Measurements from ENCODE around the gene BZW1. TPM values are rescaled to one million over a fixed set of nuclear protein-coding genes. Genes with fewer than 3 reads are reported as not detected.

The BZW1 gene
- total and polyA plus RNA-seq, 8 donors = 207 to 255 (median 220) TPM

GRCh38 chr2:200788121-200788718 lies 23.5 kb upstream of the BZW1 start:
- DNase-seq = no peak
- TF ChIP-seq CTCF (IDR thresholded peaks at IDR 0.05) = no peak

GRCh38 chr2:200790185-200790584 lies 21.5 kb upstream of the BZW1 start:
- DNase-seq = no peak

More at GRCh38 chr2:200788121-200788718, 23.5 kb upstream of the BZW1 start:
- H3K36me3 ChIP-seq = no peaks in the 10 kb centered on the region
- ATAC-seq = no peak
- no peaks in the 10 kb centered on the region for H3K4me1 ChIP-seq
- H3K27ac ChIP-seq = no peak overlapping the region
- H3K9me3 ChIP-seq = no peaks in the 10 kb centered on the region
- no peak overlapping the region for H3K4me3 ChIP-seq
- intact Hi-C loops (cut with DNase I) = no loop called here
- no peaks in the 10 kb centered on the region for H3K27me3 ChIP-seq

GRCh38 chr2:200791905-200792304 lies 19.8 kb upstream of the BZW1 start:
- DNase-seq (no peak), ATAC-seq (no peak)
- Histone ChIP-seq H3K27me3 (no peaks in the 10 kb centered on the region), H3K9me3 (no peaks in the 10 kb centered on the region), H3K4me3 (no peak overlapping the region), H3K36me3 (no peaks in the 10 kb centered on the region), H3K27ac (no peak overlapping the region), H3K4me1 (peaks cover 0 to 7% of the 10 kb centered on the region in 2 donors)
- no peak for TF ChIP-seq CTCF (IDR thresholded peaks at IDR 0.05)
- intact Hi-C loops (cut with DNase I) = no loop called here

More at GRCh38 chr2:200790185-200790584, 21.5 kb upstream of the BZW1 start:
- intact Hi-C loops (cut with DNase I) = no loop called here
- Histone ChIP-seq H3K36me3 (no peaks in the 10 kb centered on the region), H3K27ac (no peak overlapping the region), H3K27me3 (no peaks in the 10 kb centered on the region), H3K9me3 (no peaks in the 10 kb centered on the region), H3K4me1 (peaks cover 0 to 3% of the 10 kb centered on the region in 2 donors), H3K4me3 (no peak overlapping the region)
- no peak for ATAC-seq
- TF ChIP-seq CTCF (IDR thresholded peaks at IDR 0.05) = no peak

- Histone ChIP-seq H3K9me3 (no peaks in the 10 kb centered on the region), H3K36me3 (no peaks in the 10 kb centered on the region), H3K27me3 (no peaks in the 10 kb centered on the region), H3K27ac (no peak overlapping the region), H3K4me3 (no peak overlapping the region), H3K4me1 (peaks cover 0 to 7% of the 10 kb centered on the region in 2 donors)
- no peak for ATAC-seq
- no peak for TF ChIP-seq CTCF (IDR thresholded peaks at IDR 0.05)
- DNase-seq = no peak
- intact Hi-C loops (cut with DNase I) = no loop called here
Measured at GRCh38 chr2:200794143-200794542, 17.6 kb upstream of the BZW1 start.

- ATAC-seq = peak; percentile 84
- H3K4me3 ChIP-seq = no peak overlapping the region
- intact Hi-C loops (cut with DNase I) = no loop called here
- H3K27ac ChIP-seq = no peak overlapping the region
- H3K36me3 ChIP-seq = no peaks in the 10 kb centered on the region
- peaks cover 0 to 7% of the 10 kb centered on the region in 2 donors for H3K4me1 ChIP-seq
- H3K27me3 ChIP-seq = no peaks in the 10 kb centered on the region
- no peaks in the 10 kb centered on the region for H3K9me3 ChIP-seq
- TF ChIP-seq CTCF (IDR thresholded peaks at IDR 0.05) = no peak
- DNase-seq = no peak
Measured at GRCh38 chr2:200795028-200795440, 16.7 kb upstream of the BZW1 start.

Measured in left lung (tissue), 10 donors.